NCI-H1694 (cell line): ENCODE data around the gene SLC29A1.
"Not testable (repeated sequence)": the region's sequence is repeated elsewhere in the genome, so short reads cannot be mapped to it uniquely, and the experiment has no call there.

Source experiments
- DNase-seq: peaks from one replicate; lab custom pipeline; 2025; lab: John Stamatoyannopoulos, UW

Gene SLC29A1

GRCh38 chr6:44223319-44224028 lies at the start of gene SLC29A1:
Gene SLC29A1, plus strand, starts transcription at chr6:44223595. Its CDS starts 3,719 bp downstream, at chr6:44227314.
- peak; percentile 28 for DNase-seq

- DNase-seq = no peak
These were observed 47.1 kb upstream of the SLC29A1 start for GRCh38 chr6:44176130-44176761.

DNA sequence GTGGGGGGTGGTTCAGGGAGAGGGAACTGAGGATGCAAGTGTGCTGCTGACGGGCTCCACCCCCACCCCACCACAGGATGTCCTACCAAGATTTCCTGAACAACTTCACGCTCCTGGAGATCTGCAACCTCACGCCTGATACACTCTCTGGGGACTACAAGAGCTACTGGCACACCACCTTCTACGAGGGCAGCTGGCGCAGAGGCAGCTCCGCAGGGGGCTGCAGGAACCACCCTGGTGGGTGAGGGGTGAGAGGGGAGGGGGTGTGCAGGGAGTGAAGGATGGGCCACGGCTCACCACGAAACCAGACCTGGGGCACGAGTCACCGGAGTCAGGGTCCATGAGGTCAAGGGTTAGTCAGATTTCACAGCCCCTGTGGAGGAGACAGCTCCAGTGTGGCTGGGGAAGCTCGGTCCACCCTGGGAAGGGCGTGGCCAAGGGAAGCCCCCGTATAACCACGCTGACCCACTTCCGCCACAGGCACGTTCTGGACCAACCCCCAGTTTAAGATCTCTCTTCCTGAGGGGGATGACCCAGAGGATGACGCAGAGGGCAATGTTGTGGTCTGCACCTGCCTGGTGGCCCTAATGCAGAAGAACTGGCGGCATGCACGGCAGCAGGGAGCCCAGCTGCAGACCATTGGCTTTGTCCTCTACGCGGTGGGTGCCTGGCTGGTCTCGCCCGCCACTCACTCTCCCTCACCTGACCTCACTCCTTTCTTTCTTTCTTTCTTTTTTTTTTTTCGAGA lies 46.5 kb upstream of the SLC29A1 start:
- DNase-seq = no peak

DNA sequence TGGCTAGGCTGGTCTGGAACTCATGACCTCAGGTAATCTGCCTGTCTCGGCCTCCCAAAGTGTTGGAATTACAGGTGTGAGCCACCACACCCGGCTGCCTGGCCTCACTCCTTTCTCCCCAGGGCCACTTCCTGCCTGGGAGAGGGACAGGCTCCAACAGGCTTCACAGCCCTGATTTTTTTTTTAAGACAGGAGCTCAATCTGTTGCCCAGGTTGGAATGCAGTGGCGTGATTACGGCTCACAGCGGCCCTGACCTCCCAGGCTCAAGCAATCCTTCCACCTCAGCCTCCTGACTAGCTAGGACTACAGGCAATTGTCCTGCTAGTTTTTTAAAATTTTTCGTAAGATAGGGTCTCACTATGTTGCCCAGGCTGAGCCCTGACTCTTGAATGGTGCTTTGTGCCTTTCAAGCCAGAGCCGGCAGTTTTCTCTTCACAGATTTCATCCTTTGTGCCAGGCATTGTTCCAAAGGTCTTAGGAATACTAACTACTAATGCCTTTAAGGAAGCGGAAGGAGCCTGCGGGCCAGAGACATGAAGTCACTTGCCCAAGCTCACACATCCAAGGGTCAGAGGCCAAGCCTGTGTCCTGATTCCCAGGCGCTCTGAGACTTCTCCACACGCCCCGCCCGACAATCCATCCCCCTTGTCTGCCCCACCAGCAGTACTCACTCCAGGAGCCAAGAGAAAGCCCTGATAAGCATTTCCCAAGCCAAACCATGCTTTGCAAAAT lies 45.5 kb upstream of the SLC29A1 start:
- DNase-seq = no peak

DNA sequence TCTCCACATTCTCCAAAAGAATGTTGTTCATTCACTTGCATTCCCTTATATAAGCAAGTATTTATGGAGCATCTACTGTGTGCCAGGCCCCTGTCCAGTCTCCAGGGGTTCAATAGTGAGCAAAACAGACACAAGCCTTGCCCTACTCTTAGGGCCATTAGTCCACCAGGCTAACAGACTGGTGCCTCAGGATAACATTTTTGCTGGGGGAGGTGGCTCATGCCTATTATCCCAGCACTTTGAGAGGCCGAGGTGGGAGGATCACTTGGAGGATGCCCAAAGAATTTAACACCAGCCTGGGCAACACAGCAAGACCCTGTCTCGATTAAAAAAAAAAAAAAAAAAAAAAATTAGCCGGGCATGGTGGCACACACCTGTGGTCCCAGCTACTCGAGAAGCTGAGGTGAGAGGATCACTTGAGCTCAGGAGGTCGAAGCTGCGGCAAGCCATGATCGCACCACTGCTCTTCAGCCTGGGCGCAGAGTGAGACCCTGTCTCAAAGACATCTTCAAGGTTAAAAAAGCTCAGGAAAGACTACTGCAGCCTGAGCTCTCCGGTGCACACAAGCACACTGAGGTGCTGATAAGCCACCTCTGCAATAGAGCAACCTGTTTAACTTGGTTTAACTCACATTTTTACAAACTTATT lies 44.8 kb upstream of the SLC29A1 start:
- no peak for DNase-seq

- DNase-seq = no peak
These were observed 44.3 kb upstream of the SLC29A1 start for GRCh38 chr6:44179072-44179536.

DNA sequence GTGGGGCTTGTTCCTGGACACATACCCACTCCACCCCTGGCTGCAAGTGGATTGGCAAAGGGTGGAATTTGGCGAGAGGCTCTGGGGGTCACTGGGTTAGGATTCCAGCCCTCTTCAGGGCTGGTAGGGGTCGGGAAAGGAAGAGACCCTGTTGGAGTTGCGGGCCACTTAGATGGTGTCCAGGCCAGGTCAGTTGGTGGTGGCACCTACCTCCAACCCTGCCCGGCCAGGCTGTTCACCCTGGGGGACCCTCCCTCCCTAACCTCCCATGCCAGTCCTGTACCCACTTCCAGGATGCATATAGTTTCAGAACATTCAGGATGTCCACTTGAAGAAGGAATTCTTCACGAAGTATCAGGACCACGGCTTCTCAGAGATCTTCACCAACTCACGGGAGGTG lies 43.7 kb upstream of the SLC29A1 start:
- no peak for DNase-seq

DNA sequence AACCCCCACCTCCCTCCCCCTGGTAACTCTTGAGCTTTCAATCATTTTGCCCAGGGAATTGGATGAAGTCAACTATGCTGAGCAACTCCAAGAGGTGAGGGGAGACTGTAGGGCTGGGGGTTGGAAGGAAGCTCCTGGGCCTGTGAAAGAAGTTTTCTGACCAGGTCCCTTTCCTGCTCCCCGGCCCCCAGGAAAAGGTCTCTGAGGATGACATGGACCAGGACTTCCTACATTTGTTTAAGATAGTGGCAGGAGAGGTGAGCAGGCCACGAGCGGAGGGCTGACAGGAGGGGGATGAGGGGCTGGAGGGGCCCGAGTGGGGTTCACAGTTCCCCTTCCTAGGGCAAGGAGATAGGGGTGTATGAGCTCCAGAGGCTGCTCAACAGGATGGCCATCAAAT lies 43.0 kb upstream of the SLC29A1 start:
- no peak for DNase-seq

DNA sequence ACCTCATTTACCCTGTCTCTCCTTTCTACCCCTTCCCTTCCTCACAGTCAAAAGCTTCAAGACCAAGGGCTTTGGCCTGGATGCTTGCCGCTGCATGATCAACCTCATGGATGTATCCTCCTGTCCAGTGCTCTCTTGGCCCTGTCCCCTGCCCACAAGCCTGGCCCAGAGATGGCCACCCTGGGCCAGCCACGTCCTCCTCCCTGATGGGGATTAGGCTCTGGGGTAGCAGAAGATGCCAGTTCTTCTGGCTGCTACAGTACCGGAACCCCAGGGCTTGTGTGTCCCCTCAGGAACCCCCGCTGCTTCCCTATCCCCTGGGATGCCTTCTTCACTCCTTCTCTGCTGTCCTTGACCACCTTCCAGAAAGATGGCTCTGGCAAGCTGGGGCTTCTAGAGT lies 42.5 kb upstream of the SLC29A1 start:
- DNase-seq = no peak

- DNase-seq = not testable (repeated sequence)
These were observed 41.6 kb upstream of the SLC29A1 start for GRCh38 chr6:44181784-44182183.

GRCh38 chr6:44182911-44183390 lies 40.4 kb upstream of the SLC29A1 start:
- DNase-seq = no peak

GRCh38 chr6:44183783-44184182 lies 39.6 kb upstream of the SLC29A1 start:
- no peak for DNase-seq

DNA sequence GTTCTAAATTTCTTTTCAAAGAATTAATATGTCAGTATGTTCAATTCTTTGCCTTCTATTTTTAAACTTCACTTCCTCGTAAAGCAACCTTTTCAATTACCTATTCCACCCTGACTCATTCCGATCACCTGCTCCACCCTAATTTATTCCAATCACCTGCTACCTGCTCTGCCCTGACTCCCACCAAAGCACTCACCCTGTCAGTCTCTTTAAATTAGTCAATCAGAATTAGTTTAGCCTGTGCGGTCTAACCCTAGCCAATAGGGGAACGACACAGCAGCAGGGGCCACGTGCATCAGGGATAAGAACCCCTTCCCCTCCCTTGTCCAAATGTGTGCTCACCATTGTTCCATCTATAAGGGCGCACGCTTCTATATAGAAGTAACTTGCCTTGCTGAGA lies 38.0 kb upstream of the SLC29A1 start:
- not testable (repeated sequence) for DNase-seq

- DNase-seq = no peak
These were observed 37.3 kb upstream of the SLC29A1 start for GRCh38 chr6:44185953-44186634.

DNA sequence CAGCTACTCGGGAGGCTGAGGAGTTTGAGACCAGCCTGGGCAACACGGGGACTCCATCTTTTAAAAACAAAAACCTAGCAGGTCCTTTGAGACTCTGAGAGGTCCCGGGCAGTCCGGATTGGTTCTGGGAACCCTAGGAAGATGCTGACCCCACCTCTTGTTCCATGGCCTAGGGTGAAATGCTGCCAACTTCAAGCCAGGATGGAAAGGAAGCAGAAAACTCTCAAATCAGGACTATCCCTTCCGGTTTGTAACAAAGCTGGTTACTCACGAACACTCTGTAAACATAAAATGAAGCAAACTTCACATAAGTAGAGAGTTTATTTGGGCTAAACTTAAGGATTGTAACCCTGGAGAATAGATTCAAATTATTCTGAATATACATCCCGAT lies 36.8 kb upstream of the SLC29A1 start:
- DNase-seq = no peak

- DNase-seq = no peak
These were observed 34.6 kb upstream of the SLC29A1 start for GRCh38 chr6:44188819-44189218.

DNA sequence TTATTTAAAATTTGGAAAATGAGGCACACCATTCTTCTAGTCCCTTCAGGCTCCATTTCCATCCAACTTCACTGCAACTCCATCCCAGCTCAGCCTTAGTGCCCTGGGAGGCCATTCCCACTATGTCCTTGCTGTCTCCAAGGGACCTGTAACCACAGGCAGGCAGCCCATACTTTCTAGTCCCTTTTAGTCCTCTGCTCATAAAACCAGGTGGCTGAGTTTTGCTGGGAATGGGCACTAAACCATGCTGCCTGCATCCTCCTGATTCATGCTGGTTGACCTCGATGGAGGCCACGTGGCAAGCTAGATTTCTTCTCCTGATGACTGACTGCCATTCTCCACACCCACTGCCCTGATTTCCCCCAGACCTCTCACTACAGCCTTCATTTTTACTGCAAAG lies 34.1 kb upstream of the SLC29A1 start:
- DNase-seq = no peak

- no peak for DNase-seq
These were observed 32.7 kb upstream of the SLC29A1 start for GRCh38 chr6:44190715-44191114.

DNA sequence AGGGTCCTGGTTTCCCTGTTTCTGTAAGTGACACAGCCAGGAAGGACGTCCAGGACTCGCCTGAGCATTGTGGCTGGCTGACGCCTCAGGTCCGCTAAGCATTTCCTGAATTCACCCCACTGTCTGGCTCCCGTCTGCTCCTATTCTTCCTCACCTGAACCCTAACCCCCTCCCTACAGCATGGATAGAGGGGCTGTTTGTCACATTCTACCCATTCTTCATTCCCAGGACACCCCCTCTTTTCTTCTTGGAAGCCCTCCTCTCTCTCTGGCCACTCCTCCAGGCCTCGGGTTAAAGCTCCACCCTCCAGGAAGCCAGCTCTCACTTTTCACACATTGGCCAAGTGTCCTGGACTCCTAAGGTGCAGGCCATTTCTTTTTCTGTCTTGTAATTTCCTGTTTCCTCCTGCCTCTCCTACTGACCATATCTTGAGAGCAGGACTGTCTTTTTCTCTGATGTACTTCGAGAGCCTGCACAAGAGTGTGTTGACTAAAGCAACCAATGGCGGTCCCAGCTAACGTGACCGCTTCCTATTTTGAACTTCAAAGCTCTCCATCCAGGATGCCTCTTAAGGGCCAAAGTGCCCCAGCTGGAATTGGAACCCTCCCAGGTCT lies 30.9 kb upstream of the SLC29A1 start:
- DNase-seq = no peak

- DNase-seq = no peak
These were observed 30.0 kb upstream of the SLC29A1 start for GRCh38 chr6:44193307-44193910.
